A673 (cell line): Measurements from ENCODE around the gene PGAM2. TPM values are rescaled to one million over a fixed set of nuclear protein-coding genes. Genes with fewer than 3 reads are reported as not detected.

ENCODE experiments used
- BruUV-seq: library from RNA; stranded (reverse); fragments of 400-500 nt; replicated peaks from 2 replicates; lab custom pipeline; 2021; lab: Mats Ljungman, UMichigan
- CTCF ChIA-PET: fragments of 300-600 bp; sonication (Branson Sonifier 250); formaldehyde crosslinking; loops from one replicate; lab custom pipeline; 2022; ENCODE audit warnings: antibody characterized with exemption; lab: Charles Lee
- POLR2A ChIA-PET: fragments of 300-600 bp; sonication (Branson Sonifier 250); formaldehyde crosslinking; loops from one replicate; lab custom pipeline; 2022; ENCODE audit warnings: antibody characterized with exemption; ENCODE audit not compliant: low non-redundant PET; lab: Charles Lee
- DNase-seq: peaks from one replicate; pipeline ENCODE4 v3.0.0-alpha.2; 2015; ENCODE audit warnings: low spot score
- H3K27ac ChIP-seq: fragments of 200-600 bp; sonication (generic); 2 replicates; pipeline ENCODE4 v1.5.1; 2016; ENCODE audit warnings: mixed run types, low read depth, mild to moderate bottlenecking, mixed read lengths, antibody characterized with exemption, low read length; ENCODE audit not compliant: poor library complexity, severe bottlenecking
- H3K27me3 ChIP-seq: fragments of 200-600 bp; sonication (generic); replicated peaks from 2 replicates; pipeline ENCODE4 v1.6.1; 2017; ENCODE audit warnings: mixed run types, low read depth, mild to moderate bottlenecking, mixed read lengths, antibody characterized with exemption, low read length; ENCODE audit not compliant: insufficient read depth, poor library complexity
- H3K36me3 ChIP-seq: fragments of 200-600 bp; sonication (generic); 2 replicates; pipeline ENCODE4 v1.6.1; 2016; ENCODE audit warnings: mixed run types, mild to moderate bottlenecking, mixed read lengths, antibody characterized with exemption, low read length; ENCODE audit not compliant: insufficient read depth, poor library complexity, severe bottlenecking
- H3K4me1 ChIP-seq: fragments of 200-600 bp; sonication (generic); 2 replicates; pipeline ENCODE4 v1.6.1; 2017; ENCODE audit warnings: mixed run types, mild to moderate bottlenecking, mixed read lengths, antibody characterized with exemption, low read length; ENCODE audit not compliant: insufficient read depth, poor library complexity, severe bottlenecking
- H3K4me3 ChIP-seq: fragments of 200-600 bp; sonication (generic); 2 replicates; pipeline ENCODE4 v1.5.1; 2016; ENCODE audit warnings: low read depth, mixed run types, mild to moderate bottlenecking, mixed read lengths, low read length; ENCODE audit not compliant: poor library complexity, severe bottlenecking
- H3K9me3 ChIP-seq: fragments of 200-600 bp; sonication (generic); 2 replicates; pipeline ENCODE4 v1.6.1; 2016; ENCODE audit warnings: mixed run types, low read depth, mild to moderate bottlenecking, mixed read lengths, antibody characterized with exemption, low read length; ENCODE audit not compliant: poor library complexity, severe bottlenecking
- CTCF ChIP-seq: fragments of 300-800, 200-600 bp; sonication (generic); conservative IDR thresholded peaks from 2 replicates; pipeline ENCODE4 v1.5.1; 2017; ENCODE audit warnings: low read depth, mild to moderate bottlenecking, antibody characterized with exemption, low read length, moderate library complexity, mixed read lengths
- EZH2 ChIP-seq: fragments of 200-600 bp; sonication (generic); IDR thresholded peaks from 2 replicates; pipeline ENCODE4 v1.6.1; 2017; ENCODE audit warnings: borderline replicate concordance, low read depth, mild to moderate bottlenecking, mixed read lengths, antibody characterized with exemption, low read length; ENCODE audit not compliant: poor library complexity, severe bottlenecking
- intact Hi-C: fragments of 100-400 bp; cut with micrococcal nuclease; formaldehyde crosslinking; loops from one replicate; pipeline ENCODE4 v1.10.0; 2022; ENCODE audit not compliant: unreplicated experiment
- total RNA-seq: library from RNA; stranded (reverse); gene quantifications from 2 replicates; pipeline ENCODE4 v1.2.3, GENCODE V29; 2021

The PGAM2 gene
- total RNA-seq, 1 experiment from 2014 or later: not detected

DNA sequence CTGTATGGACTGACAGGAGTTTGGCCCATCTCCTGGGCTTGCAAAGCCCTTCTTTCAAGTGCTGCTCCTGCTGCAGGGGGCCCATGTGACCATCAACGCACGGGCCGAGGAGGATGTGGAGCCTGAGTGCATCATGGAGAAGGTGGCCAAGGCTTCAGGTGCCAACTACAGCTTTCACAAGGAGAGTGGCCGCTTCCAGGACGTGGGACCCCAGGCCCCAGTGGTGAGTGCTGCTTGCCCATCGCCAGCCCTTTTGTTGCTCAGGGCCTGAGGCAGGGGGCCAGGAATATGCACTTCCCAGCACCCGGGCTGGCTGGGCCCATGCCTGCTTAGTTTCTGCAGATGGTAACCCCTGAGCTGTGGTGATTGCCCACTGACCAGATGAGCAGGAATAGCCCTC, 8.7 kb downstream of the PGAM2 start:
- no peak for TF ChIP-seq CTCF
- no peak for TF ChIP-seq EZH2
- Histone ChIP-seq H3K4me3 (no peak overlapping the region), H3K27ac (no peak overlapping the region), H3K9me3 (no peaks in the 10 kb centered on the region), H3K36me3 (peaks cover 58% of the 10 kb centered on the region), H3K4me1 (no peaks in the 10 kb centered on the region), H3K27me3 (no peaks in the 10 kb centered on the region)
- no peak for DNase-seq
- intact Hi-C loops: no loop called here
- POLR2A ChIA-PET: no interaction called here
- no TSS peak for BruUV-seq
- CTCF ChIA-PET: no interaction called here

- H3K27me3 ChIP-seq: no peaks in the 10 kb centered on the region
- H3K9me3 ChIP-seq: no peaks in the 10 kb centered on the region
- no TSS peak for BruUV-seq
- no peaks in the 10 kb centered on the region for H3K4me1 ChIP-seq
- no peak overlapping the region for H3K27ac ChIP-seq
- no peak for DNase-seq
- H3K4me3 ChIP-seq: no peak overlapping the region
- no peak for TF ChIP-seq CTCF
- no peak for TF ChIP-seq EZH2
- CTCF ChIA-PET: no interaction called here
- H3K36me3 ChIP-seq: peaks cover 44% of the 10 kb centered on the region
- POLR2A ChIA-PET: interaction anchor here (0.7 kb wide), 1 partner anchor 8 kb away, joined by 3 read pairs; no protein-coding TSS in a partner anchor
- intact Hi-C loops: no loop called here
Observed at GRCh38 chr7:44052771-44053365, 12.5 kb downstream of the PGAM2 start.

GRCh38 chr7:44051611-44052220, 13.7 kb downstream of the PGAM2 start:
- Histone ChIP-seq H3K27ac (no peak overlapping the region), H3K4me3 (no peak overlapping the region), H3K27me3 (no peaks in the 10 kb centered on the region), H3K4me1 (no peaks in the 10 kb centered on the region), H3K9me3 (no peaks in the 10 kb centered on the region), H3K36me3 (peaks cover 35% of the 10 kb centered on the region)
- DNase-seq: no peak
- POLR2A ChIA-PET: no interaction called here
- BruUV-seq: no TSS peak
- CTCF ChIA-PET: no interaction called here
- intact Hi-C loops: no loop called here
- TF ChIP-seq CTCF: no peak
- no peak for TF ChIP-seq EZH2
